CD1c-positive myeloid dendritic cell (primary cell): ENCODE measurements around the gene KLHL14.

Experiments used
- DNase-seq: peaks from one replicate; pipeline ENCODE4 v3.0.0-alpha.2; 2016; ENCODE audit errors: extremely low spot score

The KLHL14 gene

DNA sequence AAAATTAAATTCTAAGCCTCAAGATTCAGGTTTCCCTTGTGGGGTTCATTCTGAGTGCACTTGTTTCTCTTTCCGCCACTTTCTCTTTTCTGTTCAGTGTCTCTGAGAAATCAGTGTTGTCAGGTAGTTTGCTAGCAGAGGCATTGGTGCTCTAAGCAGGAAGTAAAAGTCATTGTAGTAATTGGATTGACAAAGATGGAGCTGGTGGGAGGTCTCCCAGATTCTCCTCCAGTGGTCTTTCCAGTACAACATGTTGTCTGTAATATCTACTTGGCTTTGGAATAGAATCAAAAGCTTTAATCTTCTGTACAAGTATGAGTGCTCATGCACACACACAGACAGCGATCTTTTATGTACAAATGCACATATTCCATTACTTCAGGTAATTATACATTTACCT, 135.6 kb downstream of the KLHL14 start:
- DNase-seq: no peak

DNA sequence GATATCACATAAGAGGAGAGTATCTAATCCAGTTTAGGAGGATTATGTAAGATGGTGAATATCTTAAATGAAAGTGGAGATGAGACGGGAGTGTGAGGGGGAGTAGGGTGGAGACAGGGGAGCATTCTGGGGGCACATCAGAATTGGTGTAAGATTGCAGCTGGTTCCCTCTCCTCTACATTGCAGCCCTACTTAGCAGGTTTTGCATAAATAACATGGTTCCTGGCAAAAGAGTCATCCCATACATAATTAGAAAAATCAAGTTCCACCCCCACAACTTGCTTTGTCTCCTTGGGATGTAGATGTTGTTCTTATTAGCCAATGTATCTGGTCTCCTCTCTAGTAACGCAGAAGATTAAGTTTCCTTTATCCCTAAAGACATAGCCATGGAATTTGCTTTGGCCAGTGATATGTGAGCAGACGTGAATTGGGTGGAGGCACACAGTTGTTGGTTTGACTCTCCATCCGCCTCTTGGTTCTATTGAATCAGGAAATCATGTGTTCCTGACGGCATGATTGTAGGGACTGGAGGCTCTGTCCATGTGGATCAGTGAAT, 137.9 kb downstream of the KLHL14 start:
- DNase-seq: no peak

DNA sequence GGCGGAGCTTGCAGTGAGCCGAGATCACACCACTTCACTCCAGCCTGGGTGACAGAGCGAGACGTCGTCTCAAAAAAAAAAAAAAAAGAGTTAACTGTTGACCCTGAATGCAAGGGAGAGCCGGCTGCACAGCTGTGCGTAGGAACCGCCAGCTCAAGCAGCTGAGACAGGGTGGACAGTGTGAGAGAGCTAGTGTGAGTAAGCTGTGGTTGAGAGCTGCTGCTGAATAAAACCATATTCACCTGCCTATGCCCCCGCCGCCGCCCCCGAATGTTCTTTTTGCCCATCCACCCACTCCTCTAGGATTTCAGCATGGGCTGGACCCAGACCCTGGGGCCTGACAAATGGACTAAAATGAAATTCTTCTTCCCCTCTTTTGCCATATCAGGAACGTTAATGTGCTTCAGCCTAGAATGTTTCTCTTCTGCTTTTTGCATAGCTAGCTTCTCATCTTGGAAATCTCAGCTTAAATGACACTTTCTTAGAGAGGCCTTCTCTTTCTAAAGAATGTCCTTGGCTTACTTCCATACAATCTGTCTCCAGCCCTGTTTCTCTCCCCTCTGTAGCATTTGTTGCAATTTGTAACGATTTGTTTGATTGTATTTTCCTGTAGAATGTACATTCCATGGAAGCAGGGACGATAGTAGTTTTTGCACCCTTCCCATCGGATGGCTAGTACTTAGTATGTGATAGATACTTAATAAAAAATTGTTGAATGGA, 142.7 kb downstream of the KLHL14 start:
- no peak for DNase-seq

DNA sequence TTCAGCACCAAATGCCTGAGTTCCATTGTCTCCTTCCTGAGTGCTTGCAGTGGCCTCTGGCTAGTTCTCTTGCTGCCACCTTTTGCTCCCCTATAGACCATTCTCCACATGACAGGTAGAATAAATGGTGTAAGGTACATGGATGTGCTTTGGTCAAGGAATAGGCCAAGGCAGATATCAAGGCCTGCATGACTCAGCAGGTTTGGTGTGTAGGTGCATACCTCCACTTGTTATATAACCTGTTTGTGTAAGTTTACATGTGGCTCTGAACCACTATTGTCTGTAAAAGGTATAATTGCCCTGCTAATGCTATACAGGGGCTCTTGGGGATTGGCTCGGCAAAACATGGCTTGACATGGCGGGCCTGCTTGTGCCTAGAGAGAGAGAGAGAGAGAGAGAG, 143.5 kb downstream of the KLHL14 start:
- DNase-seq: no peak

DNA sequence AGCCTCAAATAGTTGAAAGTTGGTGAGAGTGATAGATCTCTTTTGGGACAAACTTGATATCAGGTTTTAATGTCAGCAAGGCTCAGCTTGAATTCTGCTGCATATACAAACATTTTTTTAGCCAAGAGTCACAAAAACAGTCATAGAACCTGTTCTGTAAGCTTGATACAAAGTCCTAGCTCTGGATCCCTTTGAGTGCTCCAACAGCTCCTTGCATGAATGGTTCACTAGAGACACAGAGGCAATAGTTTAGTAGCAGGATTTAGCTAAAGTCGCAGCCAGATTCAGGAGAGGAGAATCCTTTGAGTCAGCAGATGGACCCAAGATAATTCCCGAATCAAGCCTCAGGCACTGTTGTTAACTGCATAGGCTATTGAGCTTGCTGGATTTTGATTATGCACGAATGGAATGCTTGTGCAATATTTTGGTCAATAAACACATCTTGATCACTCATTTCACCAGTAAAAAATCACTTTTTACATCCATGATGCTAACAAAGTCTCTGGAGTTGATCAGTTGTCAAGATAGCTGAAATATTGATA, 148.6 kb downstream of the KLHL14 start:
- DNase-seq: no peak

DNA sequence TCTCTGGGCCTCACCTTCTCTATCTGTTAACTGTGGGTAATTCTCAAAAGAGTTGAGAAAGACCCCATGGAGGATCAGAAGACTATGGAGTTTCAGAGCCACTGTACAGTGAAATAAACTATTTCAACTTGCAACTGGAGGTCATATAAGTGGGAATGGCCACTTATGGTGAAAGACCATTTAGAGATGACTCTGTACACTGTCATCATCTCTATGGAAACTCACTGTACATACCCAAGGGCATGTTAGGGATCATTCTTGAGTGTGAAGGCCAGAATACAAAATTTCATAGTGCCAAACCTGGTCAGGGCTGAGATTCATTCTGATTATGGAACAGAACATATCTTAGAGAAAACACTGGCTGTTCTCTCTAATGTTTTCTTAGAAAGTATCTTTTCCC, 149.3 kb downstream of the KLHL14 start:
- no peak for DNase-seq
